Stimulated activated effector memory CD8-positive, alpha-beta T cell treated with anti-CD3 and anti-CD28 coated beads, Interleukin-12 subunit alpha, Interleukin-12 subunit beta, amount 100 ng/mL, for 72 hours (primary cell): ENCODE results near the gene ZNF691.
"Not testable (repeated sequence)": the region's sequence is repeated elsewhere in the genome, so short reads cannot be mapped to it uniquely, and the experiment has no call there.

Experiments
- ATAC-seq: fragments of 150-1000 bp; cut with Tn5 transposase; 2 replicates; pipeline ENCODE4 v1.10.0; 2021
- DNase-seq, 2 donors: peaks; one replicate each; pipeline ENCODE4 v3.0.0; 2021 to 2022; ENCODE audit warnings: low spot score in 2 of 2
- H3K27ac Mint-ChIP-seq: one replicate; pipeline ENCODE4 v1.8.0; 2022; ENCODE audit warnings: mild to moderate bottlenecking, mixed read lengths
- H3K36me3 Mint-ChIP-seq: one replicate; pipeline ENCODE4 v1.8.0; 2022; ENCODE audit warnings: mild to moderate bottlenecking, mixed read lengths
- H3K4me1 Mint-ChIP-seq: one replicate; pipeline ENCODE4 v1.8.0; 2022; ENCODE audit warnings: mixed read lengths
- H3K4me3 Mint-ChIP-seq: one replicate; pipeline ENCODE4 v1.8.0; 2022; ENCODE audit warnings: mild to moderate bottlenecking, mixed read lengths
- H3K9me3 Mint-ChIP-seq: one replicate; pipeline ENCODE4 v1.8.0; 2022; ENCODE audit warnings: mixed read lengths

Gene ZNF691

GRCh38 chr1:42868466-42868865 lies 22.1 kb downstream of the ZNF691 start:
- not testable (repeated sequence) for DNase-seq, H3K27ac Mint-ChIP-seq, H3K4me1 Mint-ChIP-seq, ATAC-seq, H3K9me3 Mint-ChIP-seq, H3K36me3 Mint-ChIP-seq, H3K4me3 Mint-ChIP-seq

GRCh38 chr1:42869254-42869653 lies 22.8 kb downstream of the ZNF691 start:
- not testable (repeated sequence) for ATAC-seq, H3K36me3 Mint-ChIP-seq, H3K4me3 Mint-ChIP-seq, H3K4me1 Mint-ChIP-seq, DNase-seq, H3K27ac Mint-ChIP-seq, H3K9me3 Mint-ChIP-seq

GRCh38 chr1:42869751-42870150 lies 23.3 kb downstream of the ZNF691 start:
- not testable (repeated sequence) for H3K4me3 Mint-ChIP-seq, DNase-seq, ATAC-seq, H3K9me3 Mint-ChIP-seq, H3K36me3 Mint-ChIP-seq, H3K4me1 Mint-ChIP-seq, H3K27ac Mint-ChIP-seq

GRCh38 chr1:42873108-42873507 lies 26.7 kb downstream of the ZNF691 start:
- H3K27ac Mint-ChIP-seq, H3K36me3 Mint-ChIP-seq, H3K4me1 Mint-ChIP-seq, DNase-seq, ATAC-seq, H3K9me3 Mint-ChIP-seq, H3K4me3 Mint-ChIP-seq: not testable (repeated sequence)

GRCh38 chr1:42873670-42874069 lies 27.3 kb downstream of the ZNF691 start:
- Mint-ChIP-seq H3K4me3 (no peak overlapping the region), H3K9me3 (peaks cover 7% of the 10 kb centered on the region), H3K4me1 (no peaks in the 10 kb centered on the region), H3K27ac (no peak overlapping the region), H3K36me3 (no peaks in the 10 kb centered on the region)
- DNase-seq: no peak
- no peak for ATAC-seq

- ATAC-seq (no peak), DNase-seq (no peak)
- peaks cover 7% of the 10 kb centered on the region for H3K9me3 Mint-ChIP-seq
- no peak overlapping the region for H3K27ac Mint-ChIP-seq
- H3K36me3 Mint-ChIP-seq: no peaks in the 10 kb centered on the region
- H3K4me1 Mint-ChIP-seq: no peaks in the 10 kb centered on the region
- no peak overlapping the region for H3K4me3 Mint-ChIP-seq
Measured at GRCh38 chr1:42876009-42876408, 29.6 kb downstream of the ZNF691 start.

- H3K4me3 Mint-ChIP-seq: no peak overlapping the region
- peaks cover 7% of the 10 kb centered on the region for H3K9me3 Mint-ChIP-seq
- no peak for DNase-seq
- H3K36me3 Mint-ChIP-seq: no peaks in the 10 kb centered on the region
- no peak overlapping the region for H3K27ac Mint-ChIP-seq
- ATAC-seq: no peak
- no peaks in the 10 kb centered on the region for H3K4me1 Mint-ChIP-seq
Measured at GRCh38 chr1:42877380-42877779, 31.0 kb downstream of the ZNF691 start.

- H3K4me3 Mint-ChIP-seq: no peak overlapping the region
- H3K9me3 Mint-ChIP-seq: no peaks in the 10 kb centered on the region
- H3K27ac Mint-ChIP-seq: no peak overlapping the region
- ATAC-seq (no peak), DNase-seq (no peak)
- H3K36me3 Mint-ChIP-seq: no peaks in the 10 kb centered on the region
- no peaks in the 10 kb centered on the region for H3K4me1 Mint-ChIP-seq
Measured at GRCh38 chr1:42880384-42880783, 34.0 kb downstream of the ZNF691 start.

- DNase-seq (no peak), ATAC-seq (no peak)
- no peak overlapping the region for H3K27ac Mint-ChIP-seq
- H3K4me1 Mint-ChIP-seq: no peaks in the 10 kb centered on the region
- no peaks in the 10 kb centered on the region for H3K36me3 Mint-ChIP-seq
- no peaks in the 10 kb centered on the region for H3K9me3 Mint-ChIP-seq
- no peak overlapping the region for H3K4me3 Mint-ChIP-seq
Measured at GRCh38 chr1:42886046-42886739, 39.8 kb downstream of the ZNF691 start.

- no peak for DNase-seq
- H3K4me3 Mint-ChIP-seq: no peak overlapping the region
Measured at GRCh38 chr1:42886800-42887199, 40.4 kb downstream of the ZNF691 start.

GRCh38 chr1:42887366-42887765 lies 41.0 kb downstream of the ZNF691 start:
- no peak overlapping the region for H3K27ac Mint-ChIP-seq
- no peaks in the 10 kb centered on the region for H3K36me3 Mint-ChIP-seq
- no peaks in the 10 kb centered on the region for H3K9me3 Mint-ChIP-seq
- H3K4me3 Mint-ChIP-seq: no peak overlapping the region
- DNase-seq: no peak
- no peak for ATAC-seq
- no peaks in the 10 kb centered on the region for H3K4me1 Mint-ChIP-seq

More at GRCh38 chr1:42886800-42887199, 40.4 kb downstream of the ZNF691 start:
- Mint-ChIP-seq H3K36me3 (no peaks in the 10 kb centered on the region), H3K4me1 (no peaks in the 10 kb centered on the region), H3K27ac (no peak overlapping the region), H3K9me3 (no peaks in the 10 kb centered on the region)
- no peak for ATAC-seq

- Mint-ChIP-seq H3K36me3 (no peaks in the 10 kb centered on the region), H3K4me3 (no peak overlapping the region), H3K27ac (no peak overlapping the region), H3K4me1 (no peaks in the 10 kb centered on the region), H3K9me3 (no peaks in the 10 kb centered on the region)
- DNase-seq (no peak), ATAC-seq (no peak)
Measured at GRCh38 chr1:42888013-42888633, 41.7 kb downstream of the ZNF691 start.

GRCh38 chr1:42889264-42889663 lies 42.9 kb downstream of the ZNF691 start:
- Mint-ChIP-seq H3K4me1 (no peaks in the 10 kb centered on the region), H3K9me3 (no peaks in the 10 kb centered on the region), H3K27ac (no peak overlapping the region), H3K4me3 (no peak overlapping the region), H3K36me3 (no peaks in the 10 kb centered on the region)
- ATAC-seq (no peak), DNase-seq (no peak)

- no peaks in the 10 kb centered on the region for H3K4me1 Mint-ChIP-seq
- no peaks in the 10 kb centered on the region for H3K9me3 Mint-ChIP-seq
Measured at GRCh38 chr1:42891465-42892138, 45.2 kb downstream of the ZNF691 start.

GRCh38 chr1:42899960-42900359 lies 53.5 kb downstream of the ZNF691 start:
- not testable (repeated sequence) for H3K27ac Mint-ChIP-seq, DNase-seq, ATAC-seq, H3K36me3 Mint-ChIP-seq, H3K4me1 Mint-ChIP-seq, H3K4me3 Mint-ChIP-seq, H3K9me3 Mint-ChIP-seq

More at GRCh38 chr1:42891465-42892138, 45.2 kb downstream of the ZNF691 start:
- no peak for ATAC-seq
- Mint-ChIP-seq H3K27ac (no peak overlapping the region), H3K4me3 (no peak overlapping the region), H3K36me3 (no peaks in the 10 kb centered on the region)
- no peak for DNase-seq
